NCI-H524 treated with DMSO at 0.1 percent for 48 hours (cell line): Measurements from ENCODE around the gene SOBP.

Experiments
- DNase-seq: peaks from one replicate; lab custom pipeline; 2025; lab: John Stamatoyannopoulos, UW

Gene SOBP

DNA sequence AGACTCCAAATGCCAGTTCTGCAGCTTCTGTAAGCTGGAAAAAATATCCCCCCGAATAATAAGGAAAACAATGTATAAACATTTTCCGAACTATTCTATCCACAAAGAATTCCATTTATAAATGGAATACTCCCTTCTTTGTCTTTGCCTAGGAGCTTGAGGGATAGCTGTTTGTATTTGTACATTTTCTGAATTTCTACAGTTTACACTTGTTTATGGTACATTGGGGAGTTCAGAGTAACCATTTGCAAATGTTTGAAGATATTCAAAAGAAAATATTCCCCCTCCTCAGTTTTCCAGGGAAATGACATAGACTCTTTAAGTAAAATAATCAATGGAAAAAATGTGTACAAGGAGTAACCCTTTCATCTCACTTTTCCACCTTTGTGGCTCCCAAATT is 149.6 kb downstream of the SOBP start:
- no peak for DNase-seq

DNA sequence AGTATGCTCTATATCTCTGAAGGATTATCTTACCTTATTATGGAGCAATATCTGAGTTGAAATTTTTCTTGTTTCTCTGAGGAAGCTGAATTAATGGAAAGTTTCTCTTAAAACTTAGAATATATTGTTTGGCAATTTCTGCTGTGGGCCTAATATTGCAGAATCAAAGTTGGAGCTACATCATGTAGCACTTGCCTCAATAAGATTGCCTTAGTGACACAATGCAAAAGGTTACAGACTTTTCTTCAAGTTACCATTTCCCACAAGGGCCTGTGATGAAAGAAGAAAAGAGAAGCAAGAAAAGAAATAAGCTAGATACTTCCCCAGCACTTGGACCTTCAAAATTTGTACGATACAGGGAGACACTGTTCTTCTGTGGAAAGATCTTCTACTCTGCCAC is 151.2 kb downstream of the SOBP start:
- DNase-seq = no peak

DNA sequence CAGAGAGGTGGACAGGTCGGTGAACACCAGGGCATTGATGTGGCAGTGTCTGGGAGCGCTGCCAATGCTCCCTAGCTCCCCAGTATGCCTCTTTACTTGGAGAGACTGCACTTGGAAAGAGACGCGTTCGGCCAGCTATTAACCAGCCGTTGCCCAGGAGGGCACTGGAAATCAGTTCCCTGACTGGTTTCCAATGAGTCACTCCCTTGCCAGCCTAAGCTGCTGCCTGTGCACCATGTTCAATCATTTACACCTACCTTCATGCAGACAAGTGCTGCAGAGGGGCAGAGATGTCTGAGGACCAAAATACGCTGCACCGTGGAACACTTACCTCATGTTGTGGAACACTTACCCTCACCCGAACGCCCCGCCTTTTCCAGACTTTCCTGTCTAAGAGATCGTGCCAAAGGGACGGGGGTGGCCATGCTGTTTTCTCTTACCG is 151.6 kb downstream of the SOBP start:
- no peak for DNase-seq

DNA sequence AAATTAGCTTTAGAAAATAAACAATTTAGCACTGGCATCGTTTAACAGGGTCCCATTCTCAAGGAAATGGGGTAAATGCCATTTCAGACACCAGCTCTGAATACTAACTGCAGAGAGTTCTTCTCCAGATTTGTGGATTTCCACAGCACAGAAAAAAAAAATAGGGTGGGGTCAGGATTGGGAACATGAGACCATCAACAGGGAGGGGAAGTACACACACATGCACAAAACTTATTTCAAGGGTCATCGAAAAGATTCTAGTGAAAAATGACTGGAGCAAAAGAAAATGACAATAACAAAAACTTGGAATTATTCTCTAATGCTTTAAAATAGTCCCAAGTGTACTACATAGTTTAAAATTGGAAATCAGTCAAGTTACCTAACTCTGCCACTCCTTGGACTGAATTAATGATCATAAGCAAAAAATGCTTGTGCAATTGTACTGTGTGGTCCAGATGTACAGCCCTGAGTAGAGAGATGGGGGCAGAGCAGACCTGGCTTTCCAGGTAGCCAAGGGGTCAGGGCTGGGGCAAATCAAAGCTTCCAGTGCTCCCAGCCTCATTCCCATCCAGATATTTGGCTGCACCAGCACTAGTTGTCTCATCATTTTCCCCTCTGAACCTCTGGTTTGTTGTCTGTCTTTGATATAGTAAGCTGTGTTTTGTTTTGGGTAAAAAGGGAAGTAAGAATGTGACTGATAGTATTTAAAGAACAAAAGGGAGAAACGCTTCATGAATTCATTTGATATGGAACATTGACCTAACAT is 152.4 kb downstream of the SOBP start:
- DNase-seq = no peak

DNA sequence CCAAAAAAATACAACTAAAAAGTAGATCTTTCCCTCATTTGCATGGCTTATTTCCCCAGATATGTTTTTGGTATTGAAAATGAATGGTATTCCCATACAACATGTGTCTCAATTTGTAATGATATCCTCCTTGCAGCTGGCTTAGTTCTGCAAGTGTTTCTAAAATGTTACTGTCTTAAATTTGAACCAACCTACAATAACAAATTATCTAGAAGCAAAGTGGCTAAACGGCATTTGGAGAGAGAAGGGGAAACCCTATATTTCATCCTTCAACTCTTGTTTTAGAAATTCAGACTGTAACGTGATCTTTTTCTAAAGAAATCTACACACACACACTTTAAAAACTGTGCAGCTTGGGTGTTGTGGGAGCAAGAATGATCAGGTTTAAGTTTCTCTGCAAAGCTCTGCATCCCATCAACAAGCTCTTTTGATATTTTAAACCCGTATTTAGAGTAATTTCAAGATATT is 153.0 kb downstream of the SOBP start:
- no peak for DNase-seq

DNA sequence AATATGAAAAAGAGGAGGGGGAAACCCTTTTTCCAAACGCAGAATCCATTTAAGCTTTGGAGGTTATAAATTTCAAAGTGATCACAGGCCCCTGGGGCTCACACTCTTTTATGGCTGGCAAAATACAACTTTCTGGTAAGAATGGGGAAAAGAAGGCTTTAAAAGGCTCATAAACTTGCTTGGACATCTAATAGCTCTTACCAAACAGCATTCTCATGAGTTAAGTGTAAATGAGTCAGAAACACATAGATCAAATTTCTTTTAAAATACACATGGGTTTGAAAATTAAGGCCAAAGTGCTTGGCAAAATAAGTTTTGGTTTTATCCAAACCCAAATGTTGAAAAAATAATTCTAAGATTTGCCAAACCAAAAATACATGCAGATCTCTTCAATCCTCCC is 154.6 kb downstream of the SOBP start:
- no peak for DNase-seq

DNA sequence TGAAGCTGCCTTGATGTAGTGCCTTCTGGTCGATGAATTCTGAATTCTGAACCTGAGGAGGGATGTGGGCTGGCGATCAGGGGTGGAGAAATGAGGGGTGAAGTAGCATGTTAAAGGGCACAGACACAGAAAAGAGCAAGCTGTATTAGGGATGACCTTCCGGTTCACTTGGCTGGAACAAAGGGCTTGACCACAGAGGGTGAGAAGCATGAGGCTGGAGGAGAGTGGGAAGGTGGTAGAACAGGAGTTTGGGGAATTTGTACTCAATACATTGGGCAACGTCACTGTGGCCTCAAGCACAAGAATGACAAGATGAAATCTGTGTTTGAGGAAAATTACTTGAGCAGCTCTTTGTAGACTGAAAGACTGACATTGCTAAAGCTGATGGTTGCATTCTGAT is 155.8 kb downstream of the SOBP start:
- no peak for DNase-seq

DNA sequence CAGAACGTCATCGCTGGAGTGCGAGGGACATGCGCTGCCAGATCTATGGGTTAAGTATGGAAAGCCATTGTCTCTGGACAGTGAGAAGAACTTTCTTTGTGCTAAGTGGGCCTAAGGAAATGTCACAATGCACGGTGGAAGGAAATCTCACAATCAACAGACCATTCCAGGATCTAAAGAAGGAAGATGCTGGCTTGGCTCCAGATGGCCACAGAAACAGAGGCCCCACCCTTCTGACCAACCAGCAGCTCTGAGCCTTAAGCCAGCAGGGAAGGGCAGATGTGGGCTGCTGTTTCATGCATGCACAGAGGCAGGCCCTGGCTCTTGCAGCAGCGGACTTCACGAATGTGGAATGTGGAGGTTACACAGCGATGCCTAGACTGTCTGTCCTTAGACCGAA is 156.3 kb downstream of the SOBP start:
- no peak for DNase-seq

DNA sequence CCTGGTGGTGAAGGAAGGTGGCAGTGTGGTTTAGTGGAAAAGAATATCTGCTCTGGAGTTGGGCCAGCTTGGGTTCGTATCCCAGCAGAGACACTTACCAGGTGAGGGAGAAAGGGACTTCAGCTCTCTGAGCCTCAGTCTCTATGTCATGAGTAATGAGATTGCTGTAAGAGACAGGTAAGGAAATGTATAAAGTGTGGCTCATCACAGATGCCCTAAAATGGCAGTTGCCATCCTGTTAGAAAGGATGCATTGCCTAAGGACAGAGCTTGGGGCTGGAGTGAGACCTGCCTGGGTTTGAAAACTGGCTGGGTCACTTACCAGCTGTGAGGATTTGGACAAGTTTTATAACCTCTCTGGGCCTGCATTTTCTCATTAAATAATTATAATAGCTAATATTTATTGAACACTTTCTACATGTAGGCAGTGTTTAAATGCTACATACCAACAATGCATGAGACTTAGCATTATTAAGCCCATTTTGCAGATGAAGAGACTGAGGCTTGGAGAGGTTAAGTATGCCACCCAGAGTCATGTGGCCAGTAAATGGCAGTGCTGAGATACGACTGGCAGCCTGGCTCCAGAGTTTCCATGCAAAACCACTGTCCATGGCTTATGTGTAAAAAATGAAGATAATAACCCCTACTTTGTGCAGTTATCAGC is 157.0 kb downstream of the SOBP start:
- no peak for DNase-seq

DNA sequence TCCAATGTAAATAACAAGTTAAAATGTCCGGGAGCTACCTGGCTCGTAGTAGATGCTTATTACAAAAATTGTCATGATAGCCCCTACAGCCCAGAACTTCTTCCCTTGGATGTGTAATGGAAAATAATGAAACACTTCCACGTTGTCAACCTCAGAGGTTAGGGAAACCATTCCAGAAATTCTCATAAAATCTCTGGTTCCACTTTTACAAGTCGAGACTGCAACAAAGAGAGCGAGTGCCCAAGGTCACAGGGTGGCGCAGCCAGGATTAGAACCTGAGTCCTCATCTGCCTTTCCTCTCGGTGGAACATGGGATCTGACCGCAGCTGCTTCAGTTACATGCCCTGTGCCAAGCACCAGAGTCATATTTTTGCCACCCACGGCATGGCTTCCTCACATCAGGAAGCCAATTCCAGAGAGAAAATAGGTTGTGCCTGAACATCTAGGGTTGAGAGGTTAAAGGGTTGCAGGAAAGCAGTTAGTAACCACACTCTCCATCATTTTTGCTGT is 157.6 kb downstream of the SOBP start:
- DNase-seq = no peak

DNA sequence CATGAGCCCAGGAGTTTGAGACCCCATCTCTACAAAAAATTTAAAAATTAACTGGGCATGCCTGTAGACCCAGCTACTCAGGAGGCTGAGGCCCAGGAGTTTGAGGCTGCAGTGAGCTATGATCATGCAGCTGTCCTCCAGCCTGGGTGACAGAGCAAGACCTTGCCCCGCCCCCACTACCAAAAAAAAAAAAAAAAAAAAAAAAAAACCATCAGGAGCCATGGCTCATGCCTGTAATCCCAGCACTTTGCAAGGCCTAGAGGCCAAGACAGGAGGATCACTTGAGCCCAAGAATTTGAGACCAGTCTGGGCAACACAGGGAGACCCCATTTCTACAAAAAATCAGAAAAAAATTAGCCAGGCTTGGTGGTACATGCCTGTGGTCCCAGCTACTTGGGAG is 159.1 kb downstream of the SOBP start:
- DNase-seq = no peak

DNA sequence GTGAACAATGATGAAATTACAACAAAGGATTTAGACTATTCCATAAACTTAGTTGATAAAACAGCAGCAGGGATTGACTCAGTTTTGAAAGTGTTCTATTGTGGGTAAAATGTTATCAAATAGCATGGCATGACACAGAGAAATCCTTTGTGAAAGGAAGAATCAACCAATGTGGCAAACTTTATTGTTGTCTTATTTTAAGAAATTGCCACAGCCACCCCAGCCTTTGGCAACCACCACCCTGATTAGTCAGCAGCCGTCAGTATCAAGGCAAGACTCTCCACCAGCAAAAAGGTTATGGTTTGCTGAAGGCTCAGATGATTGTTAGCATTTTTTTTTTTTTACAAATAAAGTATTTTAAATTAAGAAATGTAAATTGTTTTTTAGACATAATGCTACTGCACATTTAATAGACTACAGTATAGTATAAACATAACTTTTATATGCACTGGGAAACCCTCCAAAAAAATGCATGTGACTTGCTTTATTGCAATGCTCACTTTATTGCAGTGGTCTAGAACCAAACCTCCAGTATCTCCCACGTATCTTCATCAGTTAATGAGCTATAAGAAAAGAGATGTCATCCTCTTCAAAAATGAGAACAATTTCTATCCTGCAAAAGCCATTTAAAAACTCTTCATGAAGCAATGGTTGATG is 162.7 kb downstream of the SOBP start:
- DNase-seq = no peak

DNA sequence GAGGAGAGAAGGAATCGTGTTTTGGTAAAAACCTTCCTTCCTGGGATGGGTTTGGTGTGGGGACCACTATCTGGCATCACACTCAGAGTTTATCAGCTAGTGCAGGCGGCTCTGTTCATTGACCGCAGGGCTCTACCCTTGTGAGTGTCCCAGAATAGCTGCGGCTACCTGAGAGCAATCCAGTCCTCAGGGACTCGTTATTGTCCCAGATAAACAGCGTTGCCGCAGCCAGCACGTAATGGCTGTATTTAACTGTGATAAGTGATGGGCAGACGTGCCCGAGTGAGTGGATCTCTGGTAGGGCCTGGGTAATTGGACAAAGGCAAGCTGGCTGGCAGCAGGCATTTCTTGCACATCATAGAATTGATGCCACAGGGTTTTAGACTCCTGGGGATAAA is 163.3 kb downstream of the SOBP start:
- no peak for DNase-seq

DNA sequence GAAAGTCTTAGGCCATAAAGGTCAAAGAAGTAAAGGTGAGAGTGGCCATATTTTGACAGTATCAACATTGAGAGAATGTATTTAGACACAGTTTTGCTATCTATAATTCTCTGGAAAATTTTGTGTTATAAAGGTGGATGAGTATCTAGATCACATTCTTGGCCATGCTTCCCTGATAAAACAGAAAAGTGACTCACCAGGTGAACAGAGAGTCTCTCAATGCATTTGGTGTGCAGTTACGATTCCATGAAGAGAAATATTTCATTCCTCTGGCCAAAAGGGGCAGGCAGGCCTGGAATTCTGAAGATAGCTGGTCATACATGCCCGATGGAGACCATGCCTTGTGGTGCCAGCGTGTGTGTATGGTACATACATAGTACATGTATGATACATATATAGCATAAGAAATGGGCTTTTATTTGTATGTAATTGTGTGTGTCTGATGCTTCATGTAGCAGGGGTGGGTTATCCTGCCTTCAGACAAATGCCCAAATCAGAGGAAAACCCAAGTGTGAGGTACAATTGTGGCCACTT is 164.0 kb downstream of the SOBP start:
- no peak for DNase-seq

DNA sequence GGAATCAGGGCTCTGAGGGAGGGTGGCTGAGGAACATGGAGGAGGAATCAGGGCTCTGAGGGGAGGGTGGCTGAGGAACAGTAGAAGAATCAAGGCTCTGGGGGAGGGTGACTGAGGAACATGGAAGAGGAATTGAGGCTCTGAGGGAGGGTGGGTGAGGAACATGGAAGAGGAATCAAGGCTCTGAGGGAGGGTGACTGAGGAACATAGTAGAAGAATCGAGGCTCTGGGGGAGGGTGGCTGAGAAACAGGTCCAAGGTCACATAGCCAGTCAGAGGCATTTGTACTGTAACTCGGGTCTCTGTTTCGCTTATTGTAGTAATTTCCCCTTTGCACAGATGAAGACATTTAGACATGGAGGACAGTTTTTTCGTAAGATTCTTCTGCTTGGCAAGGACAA is 164.8 kb downstream of the SOBP start:
- no peak for DNase-seq

DNA sequence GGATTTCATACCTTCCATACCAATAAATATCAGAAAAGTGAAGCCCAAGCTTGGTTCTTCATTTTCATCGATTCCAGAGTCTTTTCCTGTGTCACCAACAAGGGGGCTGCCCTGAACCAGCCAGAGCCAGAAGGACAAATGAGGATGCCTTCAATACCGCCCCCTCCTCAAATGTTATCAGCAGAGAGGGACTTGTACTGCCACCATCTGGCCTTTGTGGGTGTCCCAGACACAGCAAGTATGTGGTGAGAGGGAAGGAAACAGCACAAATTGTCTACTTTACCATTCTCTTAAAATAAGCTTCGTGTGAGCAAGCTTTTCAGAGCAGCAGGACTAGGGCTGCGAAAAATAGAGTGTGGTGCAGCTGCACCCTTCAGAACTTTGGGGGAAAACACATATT is 165.3 kb downstream of the SOBP start:
- DNase-seq = no peak

DNA sequence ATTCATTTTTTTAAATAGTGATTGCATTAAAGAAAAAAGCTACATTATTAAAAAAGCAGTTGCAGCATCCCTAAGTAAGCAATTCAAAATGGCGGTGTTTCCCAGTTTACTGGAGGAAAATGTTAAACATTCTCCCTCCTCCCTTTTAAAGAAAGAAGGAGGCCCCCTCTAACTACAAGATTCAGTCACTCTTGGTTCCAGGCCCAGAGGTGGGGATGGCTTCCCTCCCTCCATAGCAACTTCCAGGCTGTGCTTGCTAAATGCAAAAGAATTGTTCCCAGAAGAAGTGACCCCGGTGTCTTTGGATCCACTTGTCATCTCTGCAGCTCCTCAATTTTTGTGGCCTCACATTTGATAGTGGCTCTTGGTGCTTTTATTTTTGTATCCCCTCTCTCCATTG is 165.9 kb downstream of the SOBP start:
- DNase-seq = no peak

DNA sequence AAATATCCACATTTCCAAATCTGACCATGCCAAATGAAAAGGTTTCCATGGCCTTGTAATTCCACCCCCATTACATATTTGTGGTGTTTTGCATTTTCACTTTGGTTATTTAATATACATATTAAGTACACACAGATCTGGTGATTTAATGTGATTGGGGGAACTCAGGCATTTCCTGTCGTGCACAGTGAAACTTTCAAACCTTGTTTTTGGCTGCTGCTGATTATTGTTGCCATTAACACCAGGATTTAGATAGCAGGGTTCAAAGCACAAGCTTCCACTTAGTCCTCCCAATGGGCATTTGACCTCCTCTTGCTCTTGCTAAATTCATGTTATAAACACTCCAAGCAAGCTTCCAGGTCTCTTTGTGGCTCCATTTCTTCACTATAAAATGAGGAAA is 166.5 kb downstream of the SOBP start:
- no peak for DNase-seq

DNA sequence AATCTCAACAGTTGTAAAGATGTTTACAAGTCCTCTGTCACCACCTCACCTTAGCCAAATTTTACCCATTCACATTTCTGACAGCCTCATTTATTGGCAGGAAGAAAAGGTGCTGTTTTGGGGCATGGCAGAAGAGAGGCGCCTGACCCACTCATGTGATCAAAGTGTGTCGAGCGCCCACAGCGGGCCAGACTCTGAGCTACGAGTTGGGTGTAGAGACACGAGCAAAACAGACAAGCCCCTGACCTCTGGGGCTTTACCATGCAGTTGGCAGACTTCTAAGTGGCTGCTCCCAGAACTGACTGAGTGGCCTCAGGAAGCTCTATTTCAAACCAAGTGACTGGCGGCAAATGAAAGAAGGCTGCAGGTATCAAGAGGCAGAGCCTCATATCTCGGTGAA is 167.0 kb downstream of the SOBP start:
- DNase-seq = no peak

DNA sequence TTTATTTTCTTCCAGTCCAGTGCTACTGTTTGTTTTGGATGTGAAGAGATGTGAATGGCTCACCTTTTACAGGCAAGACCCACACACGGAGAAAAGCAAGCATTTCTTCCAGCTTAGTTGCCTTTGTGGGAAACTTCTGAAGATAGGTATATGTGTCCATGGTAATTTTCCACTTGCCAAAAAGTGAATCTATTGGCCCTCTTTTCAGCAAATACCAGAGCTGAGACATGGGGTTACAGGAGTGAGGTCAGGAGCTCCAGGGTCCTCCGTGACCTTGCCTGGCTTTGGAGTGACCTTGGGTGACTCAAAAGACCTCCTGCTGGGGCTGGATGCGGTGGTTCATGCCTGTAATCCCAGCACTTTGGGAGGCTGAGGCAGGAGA is 167.4 kb downstream of the SOBP start:
- no peak for DNase-seq

DNA sequence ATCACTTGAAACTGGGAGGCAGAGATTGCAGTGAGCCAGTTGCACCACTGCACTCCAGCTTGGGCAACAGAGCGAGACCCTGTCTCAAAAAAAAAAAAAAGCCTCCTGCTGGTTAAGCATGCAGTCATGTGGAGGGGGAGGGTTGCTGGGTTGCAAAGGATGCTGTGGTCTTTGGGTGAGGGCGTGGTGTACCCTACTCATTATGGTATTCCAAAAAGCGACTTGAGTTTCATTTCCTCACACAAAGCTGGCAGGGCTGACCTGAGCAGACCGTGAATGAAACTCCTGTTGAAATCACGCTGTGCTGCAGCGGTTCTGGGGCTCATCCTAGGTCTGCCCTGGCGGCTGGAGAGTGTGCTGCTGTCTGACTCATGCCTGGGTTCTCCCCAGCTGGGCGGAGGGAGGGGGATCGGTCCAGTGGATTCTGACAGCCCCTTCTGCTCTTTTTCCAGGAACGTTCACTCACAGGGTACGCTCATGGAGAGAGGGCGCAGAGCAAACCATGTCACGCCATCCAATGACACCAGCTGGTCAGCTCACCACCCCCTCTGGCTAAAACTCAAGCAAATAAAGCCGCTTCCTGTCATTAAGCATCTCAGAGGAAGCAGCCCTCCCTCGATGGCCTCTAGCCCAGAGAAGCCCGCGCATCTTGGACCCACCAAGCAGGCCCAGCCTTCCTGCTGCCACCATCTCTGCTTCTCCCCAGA is 168.0 kb downstream of the SOBP start:
- DNase-seq = no peak
